WTC11 (cell line): Measurements from ENCODE around the gene BPIFA3. TPM values are rescaled to one million over a fixed set of nuclear protein-coding genes. Genes with fewer than 3 reads are reported as not detected.

Experiments used
- ATAC-seq: fragments of 200-7000 bp; cut with Tn5 transposase; 2 replicates; pipeline ENCODE4 v1.10.0; 2021; ENCODE audit warnings: mild to moderate bottlenecking, moderate library complexity
- CTCF ChIA-PET: fragments of 300-600 bp; sonication (Branson Sonifier 250); formaldehyde crosslinking; loops from one replicate; lab custom pipeline; 2021; ENCODE audit warnings: antibody characterized with exemption; lab: Charles Lee
- POLR2A ChIA-PET: fragments of 350-600 bp; sonication (Branson Sonifier 250); formaldehyde crosslinking; loops from one replicate; lab custom pipeline; 2021; ENCODE audit warnings: antibody characterized with exemption; lab: Charles Lee
- DNase-seq: peaks from one replicate; pipeline ENCODE4 v3.0.0; 2021; ENCODE audit warnings: low spot score
- H3K27ac Mint-ChIP-seq: 2 replicates; pipeline ENCODE4 v1.8.0; 2021; ENCODE audit warnings: mixed read lengths
- H3K27me3 Mint-ChIP-seq: 2 replicates; pipeline ENCODE4 v1.8.0; 2021; ENCODE audit warnings: low read depth, mild to moderate bottlenecking, moderate library complexity, mixed read lengths
- H3K36me3 Mint-ChIP-seq: 2 replicates; pipeline ENCODE4 v1.8.0; 2021; ENCODE audit warnings: mixed read lengths
- H3K4me1 Mint-ChIP-seq: 2 replicates; pipeline ENCODE4 v1.8.0; 2022; ENCODE audit warnings: mixed read lengths
- H3K4me3 Mint-ChIP-seq: 2 replicates; pipeline ENCODE4 v1.8.0; 2021; ENCODE audit warnings: mild to moderate bottlenecking, moderate library complexity, mixed read lengths
- H3K9me3 Mint-ChIP-seq: 2 replicates; pipeline ENCODE4 v1.8.0; 2021; ENCODE audit warnings: mixed read lengths
- FOXJ3 ChIP-seq: sonication (generic); formaldehyde crosslinking; IDR thresholded peaks from 2 replicates; pipeline ENCODE4 v1.9.0; 2021; ENCODE audit warnings: missing genetic modification reagents, mild to moderate bottlenecking, borderline replicate concordance
- GTF2I ChIP-seq: fragments of 250-450 bp; sonication (Bioruptor Pico); conservative IDR thresholded peaks from 2 replicates; pipeline ENCODE4 v1.4.0; 2021; ENCODE audit warnings: mild to moderate bottlenecking
- HMGA2 ChIP-seq: fragments of 250-450 bp; sonication (Bioruptor Pico); IDR thresholded peaks from 2 replicates; pipeline ENCODE4 v1.4.0; 2021; ENCODE audit warnings: mild to moderate bottlenecking, moderate library complexity
- JAZF1 ChIP-seq: fragments of 250-450 bp; sonication (Bioruptor Pico); IDR thresholded peaks from 2 replicates; pipeline ENCODE4 v1.9.0; 2021; ENCODE audit warnings: moderate library complexity, mild to moderate bottlenecking, inconsistent platforms
- MXD4 ChIP-seq: fragments of 250-450 bp; sonication (Bioruptor Pico); IDR thresholded peaks from 2 replicates; pipeline ENCODE4 v1.8.0; 2021; ENCODE audit warnings: mild to moderate bottlenecking, moderate library complexity, borderline replicate concordance
- NFE2L1 ChIP-seq: sonication (generic); formaldehyde crosslinking; IDR thresholded peaks from 2 replicates; pipeline ENCODE4 v1.8.1; 2023; ENCODE audit warnings: missing genetic modification reagents
- NR2C2 ChIP-seq: sonication (generic); formaldehyde crosslinking; IDR thresholded peaks from 2 replicates; pipeline ENCODE4 v1.8.0; 2022; ENCODE audit warnings: mild to moderate bottlenecking, missing genetic modification reagents
- NR3C1 ChIP-seq: sonication (generic); formaldehyde crosslinking; conservative IDR thresholded peaks from 2 replicates; pipeline ENCODE4 v1.8.1; 2023; ENCODE audit warnings: low read depth, mild to moderate bottlenecking, missing genetic modification reagents
- RORB ChIP-seq: fragments of 250-450 bp; sonication (Bioruptor Pico); IDR thresholded peaks from 2 replicates; pipeline ENCODE4 v1.9.0; 2021; ENCODE audit warnings: mild to moderate bottlenecking
- SMAD4 ChIP-seq: sonication (generic); formaldehyde crosslinking; IDR thresholded peaks from 2 replicates; pipeline ENCODE4 v1.8.0; 2022; ENCODE audit warnings: mild to moderate bottlenecking, missing genetic modification reagents
- SOX15 ChIP-seq: fragments of 250-450 bp; sonication (Bioruptor Pico); IDR thresholded peaks from 2 replicates; pipeline ENCODE4 v1.9.0; 2021; ENCODE audit warnings: mild to moderate bottlenecking
- SP1 ChIP-seq: sonication (generic); formaldehyde crosslinking; conservative IDR thresholded peaks from 2 replicates; pipeline ENCODE4 v1.8.1; 2022; ENCODE audit warnings: missing genetic modification reagents
- TCF7 ChIP-seq: sonication (generic); formaldehyde crosslinking; IDR thresholded peaks from 2 replicates; pipeline ENCODE4 v1.8.0; 2022; ENCODE audit warnings: mild to moderate bottlenecking, low read depth, missing genetic modification reagents, moderate library complexity
- TEAD1 ChIP-seq: sonication (generic); formaldehyde crosslinking; IDR thresholded peaks from 2 replicates; pipeline ENCODE4 v1.8.0; 2022; ENCODE audit warnings: mild to moderate bottlenecking, missing genetic modification reagents
- ZBTB21 ChIP-seq: sonication (generic); formaldehyde crosslinking; IDR thresholded peaks from 2 replicates; pipeline ENCODE4 v1.8.1; 2023; ENCODE audit warnings: mild to moderate bottlenecking, missing genetic modification reagents, borderline replicate concordance
- total RNA-seq: library from RNA; stranded (reverse); gene quantifications from 3 replicates; pipeline ENCODE4 v1.2.3, GENCODE V29; 2021
- TF ChIP-seq, protein P1 (sequence below): sonication (generic); formaldehyde crosslinking; IDR thresholded peaks from 2 replicates; pipeline ENCODE4 v1.8.1; 2023; ENCODE audit warnings: mild to moderate bottlenecking, missing genetic modification reagents
- TF ChIP-seq, protein P2 (sequence below): sonication (generic); formaldehyde crosslinking; IDR thresholded peaks from 2 replicates; pipeline ENCODE4 v1.8.0; 2022; ENCODE audit warnings: mild to moderate bottlenecking, missing genetic modification reagents
- TF ChIP-seq, protein P3 (sequence below): fragments of 250-450 bp; sonication (Bioruptor Pico); IDR thresholded peaks from 2 replicates; pipeline ENCODE4 v1.8.0; 2021; ENCODE audit warnings: mild to moderate bottlenecking
- TF ChIP-seq, protein P4 (sequence below): sonication (generic); formaldehyde crosslinking; IDR thresholded peaks from 2 replicates; pipeline ENCODE4 v1.8.1; 2023; ENCODE audit warnings: mild to moderate bottlenecking, missing genetic modification reagents, moderate library complexity
- TF ChIP-seq, protein P5 (sequence below): fragments of 250-450 bp; sonication (Bioruptor Pico); IDR thresholded peaks from 2 replicates; pipeline ENCODE4 v1.9.0; 2021; ENCODE audit warnings: mild to moderate bottlenecking, borderline replicate concordance
- TF ChIP-seq, protein P6 (sequence below): fragments of 250-450 bp; sonication (Bioruptor Pico); IDR thresholded peaks from 2 replicates; pipeline ENCODE4 v1.9.0; 2021; ENCODE audit warnings: mild to moderate bottlenecking

The BPIFA3 gene
- total RNA-seq, 1 experiment from 2014 or later = not detected

DNA sequence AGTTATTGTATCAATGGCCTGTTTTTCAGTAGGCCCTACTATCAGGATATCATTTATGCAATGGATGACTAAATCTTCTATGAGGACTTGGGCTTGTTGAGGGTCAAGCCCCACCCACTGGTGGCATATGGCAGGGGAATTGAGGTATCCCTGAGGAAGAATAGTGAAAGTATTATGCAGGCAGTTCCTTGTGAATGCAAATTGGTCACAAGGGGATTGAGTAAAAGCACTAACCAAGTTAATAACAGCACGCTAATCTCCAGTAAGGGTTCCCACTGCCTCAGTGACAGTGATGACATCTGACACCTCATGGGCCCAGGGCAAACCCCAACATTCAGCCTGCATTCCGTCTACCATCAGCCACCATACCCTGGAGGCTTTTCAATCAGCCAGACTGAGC, 33.5 kb downstream of the BPIFA3 start (continued):
- TF ChIP-seq, protein P1, sequence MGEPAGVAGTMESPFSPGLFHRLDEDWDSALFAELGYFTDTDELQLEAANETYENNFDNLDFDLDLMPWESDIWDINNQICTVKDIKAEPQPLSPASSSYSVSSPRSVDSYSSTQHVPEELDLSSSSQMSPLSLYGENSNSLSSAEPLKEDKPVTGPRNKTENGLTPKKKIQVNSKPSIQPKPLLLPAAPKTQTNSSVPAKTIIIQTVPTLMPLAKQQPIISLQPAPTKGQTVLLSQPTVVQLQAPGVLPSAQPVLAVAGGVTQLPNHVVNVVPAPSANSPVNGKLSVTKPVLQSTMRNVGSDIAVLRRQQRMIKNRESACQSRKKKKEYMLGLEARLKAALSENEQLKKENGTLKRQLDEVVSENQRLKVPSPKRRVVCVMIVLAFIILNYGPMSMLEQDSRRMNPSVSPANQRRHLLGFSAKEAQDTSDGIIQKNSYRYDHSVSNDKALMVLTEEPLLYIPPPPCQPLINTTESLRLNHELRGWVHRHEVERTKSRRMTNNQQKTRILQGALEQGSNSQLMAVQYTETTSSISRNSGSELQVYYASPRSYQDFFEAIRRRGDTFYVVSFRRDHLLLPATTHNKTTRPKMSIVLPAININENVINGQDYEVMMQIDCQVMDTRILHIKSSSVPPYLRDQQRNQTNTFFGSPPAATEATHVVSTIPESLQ (CRISPR knock-in tag) = no peak
- TF ChIP-seq, protein P2, sequence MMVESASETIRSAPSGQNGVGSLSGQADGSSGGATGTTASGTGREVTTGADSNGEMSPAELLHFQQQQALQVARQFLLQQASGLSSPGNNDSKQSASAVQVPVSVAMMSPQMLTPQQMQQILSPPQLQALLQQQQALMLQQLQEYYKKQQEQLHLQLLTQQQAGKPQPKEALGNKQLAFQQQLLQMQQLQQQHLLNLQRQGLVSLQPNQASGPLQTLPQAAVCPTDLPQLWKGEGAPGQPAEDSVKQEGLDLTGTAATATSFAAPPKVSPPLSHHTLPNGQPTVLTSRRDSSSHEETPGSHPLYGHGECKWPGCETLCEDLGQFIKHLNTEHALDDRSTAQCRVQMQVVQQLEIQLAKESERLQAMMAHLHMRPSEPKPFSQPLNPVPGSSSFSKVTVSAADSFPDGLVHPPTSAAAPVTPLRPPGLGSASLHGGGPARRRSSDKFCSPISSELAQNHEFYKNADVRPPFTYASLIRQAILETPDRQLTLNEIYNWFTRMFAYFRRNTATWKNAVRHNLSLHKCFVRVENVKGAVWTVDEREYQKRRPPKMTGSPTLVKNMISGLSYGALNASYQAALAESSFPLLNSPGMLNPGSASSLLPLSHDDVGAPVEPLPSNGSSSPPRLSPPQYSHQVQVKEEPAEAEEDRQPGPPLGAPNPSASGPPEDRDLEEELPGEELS (CRISPR knock-in tag) = no peak
- TF ChIP-seq HMGA2 (no peak), MXD4 (CRISPR knock-in tag) (no peak), GTF2I (no peak)

DNA sequence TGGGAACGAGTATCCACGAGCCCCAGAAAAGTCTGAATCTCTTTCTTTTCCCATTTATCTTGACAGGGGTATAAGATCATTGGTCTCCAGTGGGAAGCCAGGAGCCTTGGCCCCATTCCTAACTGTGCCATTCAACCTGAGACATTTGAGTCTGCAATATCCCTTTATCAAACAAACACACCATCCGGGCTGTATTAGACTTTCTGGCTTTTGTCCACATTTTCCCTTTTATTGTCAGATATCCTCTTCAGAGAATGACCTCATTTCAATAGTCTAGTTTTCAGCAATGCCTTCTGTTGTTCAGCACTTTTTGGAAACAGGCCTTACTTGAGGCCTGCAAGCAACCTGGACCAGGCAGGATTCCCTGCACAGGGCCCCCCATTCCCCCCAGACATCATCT, 34.3 kb downstream of the BPIFA3 start:
- H3K4me1 Mint-ChIP-seq = no peaks in the 10 kb centered on the region
- ATAC-seq = no peak
- CTCF ChIA-PET = interaction anchor here (3.1 kb wide), 1 partner anchor 11 kb away, joined by 10 read pairs; no protein-coding TSS in a partner anchor
- H3K27me3 Mint-ChIP-seq = no peaks in the 10 kb centered on the region
- no peak overlapping the region for H3K27ac Mint-ChIP-seq
- H3K9me3 Mint-ChIP-seq = 0 out of 2 replicates have a peak, but pooled peaks cover 4% of the 10 kb centered on the region
- DNase-seq = no peak
- no peak for TF ChIP-seq SMAD4 (CRISPR knock-in tag)
- TF ChIP-seq, protein P3, sequence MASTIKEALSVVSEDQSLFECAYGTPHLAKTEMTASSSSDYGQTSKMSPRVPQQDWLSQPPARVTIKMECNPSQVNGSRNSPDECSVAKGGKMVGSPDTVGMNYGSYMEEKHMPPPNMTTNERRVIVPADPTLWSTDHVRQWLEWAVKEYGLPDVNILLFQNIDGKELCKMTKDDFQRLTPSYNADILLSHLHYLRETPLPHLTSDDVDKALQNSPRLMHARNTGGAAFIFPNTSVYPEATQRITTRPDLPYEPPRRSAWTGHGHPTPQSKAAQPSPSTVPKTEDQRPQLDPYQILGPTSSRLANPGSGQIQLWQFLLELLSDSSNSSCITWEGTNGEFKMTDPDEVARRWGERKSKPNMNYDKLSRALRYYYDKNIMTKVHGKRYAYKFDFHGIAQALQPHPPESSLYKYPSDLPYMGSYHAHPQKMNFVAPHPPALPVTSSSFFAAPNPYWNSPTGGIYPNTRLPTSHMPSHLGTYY (CRISPR knock-in tag) = no peak
- TF ChIP-seq TCF7 (CRISPR knock-in tag) = no peak
- H3K36me3 Mint-ChIP-seq = no peaks in the 10 kb centered on the region
- H3K4me3 Mint-ChIP-seq = no peak overlapping the region
- POLR2A ChIA-PET = no interaction called here

DNA sequence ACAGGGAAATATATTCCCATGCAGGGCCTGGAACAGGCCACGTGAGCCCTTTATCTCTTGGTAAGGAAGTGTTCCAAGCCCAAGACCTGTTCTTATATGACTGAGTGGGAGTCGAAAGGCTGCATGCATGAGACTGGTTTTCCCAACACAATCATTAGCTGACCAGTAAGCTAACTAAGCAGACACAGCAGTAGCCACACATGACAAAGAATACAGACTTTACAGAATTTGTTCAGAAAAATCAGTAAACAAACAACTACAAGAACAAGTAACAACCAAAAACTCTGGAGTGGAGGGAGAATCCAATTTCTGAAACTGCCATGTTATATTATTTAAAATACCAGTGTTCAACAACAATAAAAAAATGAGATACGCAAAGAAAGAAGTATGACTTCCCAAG, 35.3 kb downstream of the BPIFA3 start:
- CTCF ChIA-PET = interaction anchor here (1.4 to 3.1 kb wide), 2 partner anchors 10 to 39 kb away, joined by 7 to 10 read pairs; no protein-coding TSS in a partner anchor
- Mint-ChIP-seq H3K9me3 (0 out of 2 replicates have a peak, but pooled peaks cover 4% of the 10 kb centered on the region), H3K27ac (peak overlapping the region; percentile 32; the same call in 1 of the 2 replicates), H3K36me3 (no peaks in the 10 kb centered on the region), H3K4me3 (no peak overlapping the region), H3K27me3 (no peaks in the 10 kb centered on the region), H3K4me1 (no peaks in the 10 kb centered on the region)
- POLR2A ChIA-PET = no interaction called here
- ATAC-seq (no peak), DNase-seq (no peak)
- TF ChIP-seq NR3C1 (CRISPR knock-in tag) (no peak), TEAD1 (CRISPR knock-in tag) (no peak)

DNA sequence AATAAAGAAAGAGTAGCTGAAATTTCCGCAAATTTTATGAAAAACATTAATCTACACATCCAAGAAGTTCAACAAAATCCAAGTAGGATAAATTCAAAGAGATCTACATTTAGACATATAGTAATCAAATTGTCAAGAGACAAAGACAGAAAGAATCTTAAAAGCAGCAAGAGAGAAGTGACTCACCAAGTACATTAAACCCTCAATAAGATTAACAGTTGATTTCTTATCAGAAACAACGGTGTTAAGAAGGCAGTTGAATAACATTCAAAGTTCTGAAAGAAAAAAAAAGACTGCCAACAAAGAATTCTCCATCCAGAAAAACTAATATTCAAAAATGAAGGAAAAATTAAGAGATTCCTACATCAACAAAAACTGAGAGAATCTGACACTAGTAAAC, 37.9 kb downstream of the BPIFA3 start:
- ATAC-seq = no peak
- DNase-seq = no peak
- no peaks in the 10 kb centered on the region for H3K36me3 Mint-ChIP-seq
- no peaks in the 10 kb centered on the region for H3K4me1 Mint-ChIP-seq
- ChIA-PET CTCF (no interaction called here), POLR2A (no interaction called here)
- H3K27me3 Mint-ChIP-seq = no peaks in the 10 kb centered on the region
- no peak overlapping the region for H3K27ac Mint-ChIP-seq
- no peak overlapping the region for H3K4me3 Mint-ChIP-seq
- 0 out of 2 replicates have a peak, but pooled peaks cover 4% of the 10 kb centered on the region for H3K9me3 Mint-ChIP-seq
- no peak for TF ChIP-seq SOX15
- TF ChIP-seq SP1 = no peak
- no peak for TF ChIP-seq NR2C2 (CRISPR knock-in tag)
- TF ChIP-seq, protein P4, sequence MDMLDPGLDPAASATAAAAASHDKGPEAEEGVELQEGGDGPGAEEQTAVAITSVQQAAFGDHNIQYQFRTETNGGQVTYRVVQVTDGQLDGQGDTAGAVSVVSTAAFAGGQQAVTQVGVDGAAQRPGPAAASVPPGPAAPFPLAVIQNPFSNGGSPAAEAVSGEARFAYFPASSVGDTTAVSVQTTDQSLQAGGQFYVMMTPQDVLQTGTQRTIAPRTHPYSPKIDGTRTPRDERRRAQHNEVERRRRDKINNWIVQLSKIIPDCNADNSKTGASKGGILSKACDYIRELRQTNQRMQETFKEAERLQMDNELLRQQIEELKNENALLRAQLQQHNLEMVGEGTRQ = no peak
- no peak for TF ChIP-seq ZBTB21 (CRISPR knock-in tag)
- TF ChIP-seq, protein P5, sequence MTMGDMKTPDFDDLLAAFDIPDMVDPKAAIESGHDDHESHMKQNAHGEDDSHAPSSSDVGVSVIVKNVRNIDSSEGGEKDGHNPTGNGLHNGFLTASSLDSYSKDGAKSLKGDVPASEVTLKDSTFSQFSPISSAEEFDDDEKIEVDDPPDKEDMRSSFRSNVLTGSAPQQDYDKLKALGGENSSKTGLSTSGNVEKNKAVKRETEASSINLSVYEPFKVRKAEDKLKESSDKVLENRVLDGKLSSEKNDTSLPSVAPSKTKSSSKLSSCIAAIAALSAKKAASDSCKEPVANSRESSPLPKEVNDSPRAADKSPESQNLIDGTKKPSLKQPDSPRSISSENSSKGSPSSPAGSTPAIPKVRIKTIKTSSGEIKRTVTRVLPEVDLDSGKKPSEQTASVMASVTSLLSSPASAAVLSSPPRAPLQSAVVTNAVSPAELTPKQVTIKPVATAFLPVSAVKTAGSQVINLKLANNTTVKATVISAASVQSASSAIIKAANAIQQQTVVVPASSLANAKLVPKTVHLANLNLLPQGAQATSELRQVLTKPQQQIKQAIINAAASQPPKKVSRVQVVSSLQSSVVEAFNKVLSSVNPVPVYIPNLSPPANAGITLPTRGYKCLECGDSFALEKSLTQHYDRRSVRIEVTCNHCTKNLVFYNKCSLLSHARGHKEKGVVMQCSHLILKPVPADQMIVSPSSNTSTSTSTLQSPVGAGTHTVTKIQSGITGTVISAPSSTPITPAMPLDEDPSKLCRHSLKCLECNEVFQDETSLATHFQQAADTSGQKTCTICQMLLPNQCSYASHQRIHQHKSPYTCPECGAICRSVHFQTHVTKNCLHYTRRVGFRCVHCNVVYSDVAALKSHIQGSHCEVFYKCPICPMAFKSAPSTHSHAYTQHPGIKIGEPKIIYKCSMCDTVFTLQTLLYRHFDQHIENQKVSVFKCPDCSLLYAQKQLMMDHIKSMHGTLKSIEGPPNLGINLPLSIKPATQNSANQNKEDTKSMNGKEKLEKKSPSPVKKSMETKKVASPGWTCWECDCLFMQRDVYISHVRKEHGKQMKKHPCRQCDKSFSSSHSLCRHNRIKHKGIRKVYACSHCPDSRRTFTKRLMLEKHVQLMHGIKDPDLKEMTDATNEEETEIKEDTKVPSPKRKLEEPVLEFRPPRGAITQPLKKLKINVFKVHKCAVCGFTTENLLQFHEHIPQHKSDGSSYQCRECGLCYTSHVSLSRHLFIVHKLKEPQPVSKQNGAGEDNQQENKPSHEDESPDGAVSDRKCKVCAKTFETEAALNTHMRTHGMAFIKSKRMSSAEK = no peak
- no peak for TF ChIP-seq NFE2L1 (CRISPR knock-in tag)
- TF ChIP-seq FOXJ3 (CRISPR knock-in tag) = no peak
- no peak for TF ChIP-seq TEAD1 (CRISPR knock-in tag)
- TF ChIP-seq JAZF1 (CRISPR knock-in tag) = no peak
- TF ChIP-seq RORB = no peak
- TF ChIP-seq, protein P6, sequence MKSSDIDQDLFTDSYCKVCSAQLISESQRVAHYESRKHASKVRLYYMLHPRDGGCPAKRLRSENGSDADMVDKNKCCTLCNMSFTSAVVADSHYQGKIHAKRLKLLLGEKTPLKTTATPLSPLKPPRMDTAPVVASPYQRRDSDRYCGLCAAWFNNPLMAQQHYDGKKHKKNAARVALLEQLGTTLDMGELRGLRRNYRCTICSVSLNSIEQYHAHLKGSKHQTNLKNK (CRISPR knock-in tag) = no peak
